Upper lobe of right lung (tissue), 1 donor: ENCODE measurements around the gene GOLGA8T. TPM values are rescaled to one million over a fixed set of nuclear protein-coding genes. Genes with fewer than 3 reads are reported as not detected.
"Not testable (repeated sequence)": the region's sequence is repeated elsewhere in the genome, so short reads cannot be mapped to it uniquely, and the experiment has no call there.

Experiments used
- ATAC-seq: fragments of 200-7000 bp; cut with Tn5 transposase; one replicate; pipeline ENCODE4 v1.9.1; 2020; ENCODE audit warnings: mild to moderate bottlenecking, moderate library complexity
- DNase-seq: peaks from one replicate; pipeline ENCODE4 v3.0.0-alpha.2; 2020
- H3K27ac ChIP-seq: fragments of 200-600 bp; one replicate; pipeline ENCODE4 v1.8.0; 2022
- H3K27me3 ChIP-seq: fragments of 200-600 bp; one replicate; pipeline ENCODE4 v1.8.0; 2022; ENCODE audit warnings: mild to moderate bottlenecking
- H3K36me3 ChIP-seq: fragments of 200-600 bp; one replicate; pipeline ENCODE4 v1.8.0; 2022
- H3K4me1 ChIP-seq: fragments of 200-600 bp; one replicate; pipeline ENCODE4 v1.8.0; 2022
- H3K4me3 ChIP-seq: fragments of 200-600 bp; one replicate; pipeline ENCODE4 v1.8.0; 2022; ENCODE audit warnings: mild to moderate bottlenecking
- H3K9me3 ChIP-seq: fragments of 200-600 bp; one replicate; pipeline ENCODE4 v1.8.0; 2022
- intact Hi-C: fragments of 100-400 bp; cut with DNase I; formaldehyde crosslinking; loops from one replicate; pipeline ENCODE4 v1.11.0; 2022
- total RNA-seq: library from RNA; stranded (reverse); fragmentation: NEBNext Ultra II Directional; extraction: Animal tissue kit (Norgen Biotek cat#: 25700); gene quantifications from one replicate; pipeline ENCODE4 v1.2.1, GENCODE V29; 2021
- donor health status: DM: no; HTN: yes; CAD: no; lungs with severe emphysema.

GOLGA8T gene
- total RNA-seq, 1 donor from 2014 or later, result 0.20 TPM

DNA sequence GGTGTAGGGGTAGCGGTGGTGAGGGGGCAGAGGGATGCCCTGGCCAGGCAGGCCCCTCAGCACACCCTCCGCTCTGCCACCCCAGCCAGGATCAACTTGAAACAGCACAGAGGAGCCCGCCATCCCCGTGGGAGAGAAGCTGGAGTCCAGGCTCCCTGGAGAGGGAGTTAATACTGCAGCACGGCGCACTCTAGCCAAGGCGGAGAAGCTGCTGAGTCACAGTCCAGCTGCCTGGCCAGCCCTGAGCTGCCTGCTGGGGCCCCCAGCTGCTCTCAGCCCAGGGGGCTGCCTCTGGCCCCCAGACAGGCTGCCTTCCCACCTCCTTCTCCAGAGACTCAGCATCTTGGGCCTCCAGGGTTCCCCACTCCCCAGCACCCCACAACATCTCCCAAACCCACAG lies 36.6 kb downstream of the GOLGA8T start:
- intact Hi-C loops, H3K4me3 ChIP-seq, H3K27me3 ChIP-seq, H3K9me3 ChIP-seq, H3K4me1 ChIP-seq, ATAC-seq, H3K36me3 ChIP-seq, DNase-seq, H3K27ac ChIP-seq: not testable (repeated sequence)

GRCh38 chr15:30173041-30173608 lies 38.3 kb downstream of the GOLGA8T start:
- H3K4me3 ChIP-seq, H3K36me3 ChIP-seq, H3K27ac ChIP-seq, H3K9me3 ChIP-seq, H3K4me1 ChIP-seq, H3K27me3 ChIP-seq, intact Hi-C loops: not testable (repeated sequence)
- DNase-seq (peak; percentile 73), ATAC-seq (peak; percentile 79)

DNA sequence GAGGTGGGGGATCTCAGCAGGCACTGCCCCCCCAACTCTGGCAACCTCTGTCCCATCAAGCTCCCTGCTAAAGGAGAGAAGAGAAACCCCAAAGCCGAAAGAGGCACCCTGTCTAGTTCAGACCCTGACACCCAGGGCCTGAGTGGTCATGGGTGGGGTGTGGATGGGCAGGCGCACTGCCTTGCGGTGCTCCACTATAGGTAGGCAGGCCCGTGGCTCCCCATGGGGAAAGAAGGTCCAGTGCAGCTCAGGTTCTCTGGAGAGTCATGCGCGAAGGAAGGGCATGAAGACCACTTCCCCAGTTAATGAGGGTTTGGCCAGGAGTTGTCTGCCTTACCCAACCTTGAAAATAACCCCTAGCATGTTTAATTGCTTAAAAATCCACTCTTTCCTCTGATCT lies 40.4 kb downstream of the GOLGA8T start:
- DNase-seq, H3K27ac ChIP-seq, H3K4me3 ChIP-seq, ATAC-seq, H3K36me3 ChIP-seq, H3K9me3 ChIP-seq, H3K27me3 ChIP-seq, intact Hi-C loops, H3K4me1 ChIP-seq: not testable (repeated sequence)

DNA sequence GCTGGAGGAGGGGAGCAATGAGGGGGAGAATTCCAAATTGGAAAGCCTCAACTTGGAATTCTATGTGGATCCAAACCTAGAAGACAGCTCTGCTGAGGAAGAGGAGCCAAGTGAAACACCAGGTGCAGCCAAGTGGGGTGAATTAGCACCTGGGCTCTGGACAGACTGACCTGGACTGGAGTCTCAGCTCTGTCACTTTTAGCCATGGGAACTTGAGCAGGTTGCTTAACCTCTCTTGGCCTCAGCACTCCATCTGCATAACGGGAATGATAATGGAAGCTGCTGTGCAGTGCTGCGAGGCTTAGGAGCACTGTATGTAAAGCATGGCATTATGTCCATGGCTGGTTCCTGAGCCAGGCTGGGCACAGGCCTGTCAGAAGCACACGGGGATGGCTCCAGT lies 41.8 kb downstream of the GOLGA8T start:
- H3K4me3 ChIP-seq, intact Hi-C loops, H3K27ac ChIP-seq, H3K36me3 ChIP-seq, H3K4me1 ChIP-seq, DNase-seq, H3K9me3 ChIP-seq, ATAC-seq, H3K27me3 ChIP-seq: not testable (repeated sequence)

GRCh38 chr15:30179814-30180213 lies 45.0 kb downstream of the GOLGA8T start:
- H3K27me3 ChIP-seq, H3K27ac ChIP-seq, H3K36me3 ChIP-seq, H3K9me3 ChIP-seq, H3K4me1 ChIP-seq, DNase-seq, ATAC-seq, intact Hi-C loops, H3K4me3 ChIP-seq: not testable (repeated sequence)

GRCh38 chr15:30185495-30185894 lies 50.6 kb downstream of the GOLGA8T start:
- H3K4me3 ChIP-seq, H3K27ac ChIP-seq, H3K4me1 ChIP-seq, H3K36me3 ChIP-seq, DNase-seq, H3K9me3 ChIP-seq, intact Hi-C loops, H3K27me3 ChIP-seq: not testable (repeated sequence)
- ATAC-seq, result peak; percentile 7

DNA sequence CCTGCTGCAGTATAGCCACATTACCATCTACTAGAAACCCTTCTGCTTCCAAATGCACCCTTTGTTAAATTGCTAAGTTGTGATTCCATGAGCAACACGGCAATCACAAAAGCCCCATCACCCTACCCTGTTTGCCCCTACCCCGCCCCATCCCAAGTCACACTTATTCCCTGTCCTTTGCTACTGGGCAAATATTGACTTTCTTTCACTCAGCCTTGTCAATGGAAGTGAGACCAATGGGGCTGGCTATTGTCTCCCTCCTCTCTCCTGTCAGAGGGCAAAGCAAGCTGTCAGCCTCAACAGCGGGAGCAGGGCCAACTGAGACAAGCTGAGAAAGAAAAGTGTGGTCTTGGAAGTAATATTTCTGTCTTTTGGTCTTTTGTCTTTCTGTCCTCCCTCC lies 52.6 kb downstream of the GOLGA8T start:
- H3K4me1 ChIP-seq, intact Hi-C loops, H3K36me3 ChIP-seq, H3K27ac ChIP-seq, H3K4me3 ChIP-seq, H3K9me3 ChIP-seq, H3K27me3 ChIP-seq, DNase-seq: not testable (repeated sequence)
- ATAC-seq, result peak; percentile 8

GRCh38 chr15:30189754-30190153 lies 54.9 kb downstream of the GOLGA8T start:
- DNase-seq, H3K27ac ChIP-seq, H3K9me3 ChIP-seq, H3K4me3 ChIP-seq, H3K27me3 ChIP-seq, intact Hi-C loops, H3K36me3 ChIP-seq, H3K4me1 ChIP-seq, ATAC-seq: not testable (repeated sequence)

- H3K4me1 ChIP-seq, H3K27me3 ChIP-seq, H3K36me3 ChIP-seq, H3K4me3 ChIP-seq, DNase-seq, H3K9me3 ChIP-seq, H3K27ac ChIP-seq, intact Hi-C loops, ATAC-seq: not testable (repeated sequence)
These were observed 56.3 kb downstream of the GOLGA8T start for GRCh38 chr15:30191143-30191542.

DNA sequence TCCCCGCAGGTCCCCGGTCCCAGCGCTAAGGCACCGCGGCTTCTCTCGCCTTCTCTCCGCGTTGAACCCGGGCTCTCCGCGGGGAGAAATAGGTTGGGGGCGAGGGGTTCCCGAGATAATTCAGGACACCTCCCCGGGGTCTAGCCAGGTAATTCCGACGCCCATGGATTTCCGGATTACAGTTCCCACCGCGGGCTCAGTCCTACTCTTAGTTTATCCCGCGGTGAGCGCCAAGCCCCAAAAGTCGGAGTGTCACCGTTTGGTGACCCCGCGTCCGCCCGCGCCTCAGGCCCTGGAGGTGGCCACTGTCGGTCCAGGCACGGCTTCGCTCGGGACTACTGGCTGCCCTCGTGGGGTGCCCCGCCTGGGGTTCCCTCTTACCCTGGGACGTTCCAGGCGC lies 56.8 kb downstream of the GOLGA8T start:
- H3K9me3 ChIP-seq, H3K27ac ChIP-seq, H3K36me3 ChIP-seq, DNase-seq, H3K4me1 ChIP-seq, ATAC-seq, H3K4me3 ChIP-seq, intact Hi-C loops, H3K27me3 ChIP-seq: not testable (repeated sequence)

DNA sequence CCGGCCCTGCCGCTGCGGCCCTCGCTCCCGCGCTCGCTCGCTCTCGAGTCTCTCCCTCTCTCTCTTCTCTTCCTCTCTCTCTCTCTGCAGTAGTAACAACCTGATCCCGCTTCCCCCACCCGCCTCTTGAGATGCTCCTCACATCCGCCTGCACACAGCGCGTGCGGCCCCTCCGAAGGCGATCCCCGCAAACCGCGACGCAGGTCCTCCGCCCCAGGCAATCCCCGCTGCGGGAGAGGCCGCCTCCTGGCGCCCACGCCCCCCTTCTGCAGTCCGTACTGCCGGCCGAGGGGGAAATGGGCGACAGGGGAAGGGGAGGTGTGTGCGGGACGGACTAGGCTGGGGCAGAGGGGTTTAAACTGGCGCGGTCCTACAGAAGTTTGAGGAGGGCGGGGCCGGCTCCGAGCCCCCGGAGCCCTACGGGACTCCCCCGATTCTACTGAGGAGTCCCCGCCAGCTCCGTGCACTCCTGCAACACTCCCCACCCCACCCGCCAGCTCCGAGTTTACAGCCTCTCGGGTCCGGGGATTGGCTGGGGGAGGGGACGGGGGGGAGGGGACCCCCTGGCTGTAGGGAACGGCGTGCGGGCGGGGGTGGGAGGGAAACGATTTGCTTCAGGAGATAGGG lies 57.4 kb downstream of the GOLGA8T start:
- H3K36me3 ChIP-seq, H3K4me1 ChIP-seq, intact Hi-C loops, DNase-seq, H3K4me3 ChIP-seq, H3K27ac ChIP-seq, H3K9me3 ChIP-seq, H3K27me3 ChIP-seq: not testable (repeated sequence)
- ATAC-seq, result peak; percentile 8

DNA sequence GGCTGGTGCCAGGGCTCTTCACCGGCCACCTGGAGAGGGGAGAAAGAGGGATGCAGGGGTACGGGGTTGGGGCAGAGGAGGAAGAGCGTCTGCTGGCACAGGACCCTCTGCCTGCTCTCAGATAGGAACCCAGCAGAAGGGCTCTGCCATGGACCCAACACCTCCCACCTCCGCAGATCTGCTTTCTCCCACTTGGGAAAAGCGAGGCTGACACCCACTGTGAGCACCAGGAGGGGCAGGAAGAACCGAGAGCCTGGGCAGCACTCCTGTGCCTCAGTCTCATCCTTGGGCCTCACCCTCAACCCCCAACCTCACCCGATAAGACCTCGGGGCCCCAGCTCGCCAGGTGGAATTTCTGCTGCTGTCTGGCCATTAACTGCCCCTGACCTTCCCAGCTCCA lies 58.0 kb downstream of the GOLGA8T start:
- H3K36me3 ChIP-seq, H3K27me3 ChIP-seq, H3K27ac ChIP-seq, ATAC-seq, DNase-seq, intact Hi-C loops, H3K4me3 ChIP-seq, H3K9me3 ChIP-seq, H3K4me1 ChIP-seq: not testable (repeated sequence)
